ENCODE data around the gene ELL2.

GRCh38 chr5:95889076-95889475 lies 72.6 kb downstream of the ELL2 start:
- TF ChIP-seq SIN3A (IDR thresholded peaks at IDR 0.05; ENCODE audit: borderline replicate concordance, low read depth, low read length) (no peak), CHD2 (IDR thresholded peaks at IDR 0.05; ENCODE audit: low read length, partially characterized antibody) (no peak), POLR2AphosphoS5 (IDR thresholded peaks at IDR 0.05; ENCODE audit: low read depth, low read length) (no peak), REST (IDR thresholded peaks at IDR 0.05; ENCODE audit: low read depth, low read length) (no peak), RCOR1 (IDR thresholded peaks at IDR 0.05; ENCODE audit: low read length) (no peak), NRF1 (IDR thresholded peaks at IDR 0.05; ENCODE audit: low read depth, low read length) (no peak), EP300 (IDR thresholded peaks at IDR 0.05; ENCODE audit: borderline replicate concordance in 1 of 2, low read depth in 1 of 2, low read length in 1 of 2) (no peak), YY1 (IDR thresholded peaks at IDR 0.05; ENCODE audit: low read depth) (no peak), TAF1 (IDR thresholded peaks at IDR 0.05; ENCODE audit: borderline replicate concordance, low read depth, low read length) (no peak)
- TF ChIP-seq, protein P1, sequence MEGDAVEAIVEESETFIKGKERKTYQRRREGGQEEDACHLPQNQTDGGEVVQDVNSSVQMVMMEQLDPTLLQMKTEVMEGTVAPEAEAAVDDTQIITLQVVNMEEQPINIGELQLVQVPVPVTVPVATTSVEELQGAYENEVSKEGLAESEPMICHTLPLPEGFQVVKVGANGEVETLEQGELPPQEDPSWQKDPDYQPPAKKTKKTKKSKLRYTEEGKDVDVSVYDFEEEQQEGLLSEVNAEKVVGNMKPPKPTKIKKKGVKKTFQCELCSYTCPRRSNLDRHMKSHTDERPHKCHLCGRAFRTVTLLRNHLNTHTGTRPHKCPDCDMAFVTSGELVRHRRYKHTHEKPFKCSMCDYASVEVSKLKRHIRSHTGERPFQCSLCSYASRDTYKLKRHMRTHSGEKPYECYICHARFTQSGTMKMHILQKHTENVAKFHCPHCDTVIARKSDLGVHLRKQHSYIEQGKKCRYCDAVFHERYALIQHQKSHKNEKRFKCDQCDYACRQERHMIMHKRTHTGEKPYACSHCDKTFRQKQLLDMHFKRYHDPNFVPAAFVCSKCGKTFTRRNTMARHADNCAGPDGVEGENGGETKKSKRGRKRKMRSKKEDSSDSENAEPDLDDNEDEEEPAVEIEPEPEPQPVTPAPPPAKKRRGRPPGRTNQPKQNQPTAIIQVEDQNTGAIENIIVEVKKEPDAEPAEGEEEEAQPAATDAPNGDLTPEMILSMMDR (IDR thresholded peaks at IDR 0.05), result no peak
- TF ChIP-seq, protein P2, sequence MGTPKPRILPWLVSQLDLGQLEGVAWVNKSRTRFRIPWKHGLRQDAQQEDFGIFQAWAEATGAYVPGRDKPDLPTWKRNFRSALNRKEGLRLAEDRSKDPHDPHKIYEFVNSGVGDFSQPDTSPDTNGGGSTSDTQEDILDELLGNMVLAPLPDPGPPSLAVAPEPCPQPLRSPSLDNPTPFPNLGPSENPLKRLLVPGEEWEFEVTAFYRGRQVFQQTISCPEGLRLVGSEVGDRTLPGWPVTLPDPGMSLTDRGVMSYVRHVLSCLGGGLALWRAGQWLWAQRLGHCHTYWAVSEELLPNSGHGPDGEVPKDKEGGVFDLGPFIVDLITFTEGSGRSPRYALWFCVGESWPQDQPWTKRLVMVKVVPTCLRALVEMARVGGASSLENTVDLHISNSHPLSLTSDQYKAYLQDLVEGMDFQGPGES (IDR thresholded peaks at IDR 0.05; ENCODE audit: low read depth, low read length), result no peak

Measured in SK-N-SH (cell line).